Measurements from ENCODE around the gene JADE1. TPM values are rescaled to one million over a fixed set of nuclear protein-coding genes. Genes with fewer than 3 reads are reported as not detected.

The JADE1 gene
- total and polyA plus RNA-seq, 9 of the 15 experiments (the other 6 are each of a cell fraction or from before 2014, with no cell fraction given), result 8.3 to 37.9 (median 24.4) TPM

DNA sequence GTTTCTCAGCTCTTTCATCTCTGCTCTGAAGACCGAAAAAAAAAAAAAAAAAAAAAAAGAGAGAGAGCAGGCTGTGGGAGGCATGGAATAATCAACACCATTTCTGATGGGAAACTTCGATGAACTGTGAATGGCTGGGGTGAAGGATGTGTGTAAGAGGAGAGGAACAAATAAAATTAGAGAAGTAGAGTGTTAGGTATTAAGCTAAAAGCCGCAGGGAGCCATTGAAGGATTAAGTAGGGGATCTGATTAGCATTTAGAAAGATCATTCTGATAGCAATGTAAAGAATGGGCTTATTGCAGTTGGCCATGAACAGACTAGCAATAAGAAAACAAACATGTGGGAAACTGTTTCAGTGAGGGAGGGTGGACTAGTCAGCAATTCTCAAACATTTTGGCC is 33.6 kb upstream of the JADE1 start:
- no peaks in the 10 kb centered on the region for H3K9me1 ChIP-seq (ENCODE audit: control insufficient read depth, insufficient read depth, low read length)
- WGBS (ENCODE audit: insufficient coverage, low coverage, missing lambda C conversion rate), result 11% methylated on average over 3 of the region's 3 CpGs
- H3K4me3 ChIP-seq, result no peak overlapping the region
- no peak for FAIRE-seq
- no peaks in the 10 kb centered on the region for H3K36me3 ChIP-seq (ENCODE audit: control insufficient read depth, insufficient read depth, low read length)
- ChIA-PET POLR2A (interaction anchor here (1.2 to 1.3 kb wide), 2 partner anchors 14 to 36 kb away, joined by 3 read pairs; no protein-coding TSS in a partner anchor), CTCF (ENCODE audit: low intra/inter-chr PET ratio) (no interaction called here)
- H3K27ac ChIP-seq (ENCODE audit: extremely low read depth, low read depth, low read length), result no peak overlapping the region
- H3K4me1 ChIP-seq (replicated peaks in 1 of 2; ENCODE audit: control insufficient read depth in 2 of 2, insufficient read depth in 2 of 2, low read length in 2 of 2), result no peaks in the 10 kb centered on the region
- TF ChIP-seq RB1 (IDR thresholded peaks at IDR 0.05; ENCODE audit: low read depth), result no peak
- no peaks in the 10 kb centered on the region for H3K79me2 ChIP-seq (ENCODE audit: control insufficient read depth, insufficient read depth, low read length)
- in situ Hi-C loops (cut with MboI) (no loop called here), intact Hi-C loops (cut with micrococcal nuclease) (no loop called here)
- no peaks in the 10 kb centered on the region for H3K9me3 ChIP-seq (replicated peaks; ENCODE audit: control insufficient read depth, insufficient read depth, low read depth, low read length)
- no TSS peak for BruUV-seq (replicated peaks)
- ATAC-seq, result no peak
- H3K4me2 ChIP-seq (ENCODE audit: insufficient read depth, low read length), result no peak overlapping the region
- no peak overlapping the region for H2AFZ ChIP-seq (ENCODE audit: low read depth, low read length)
- H3K9ac ChIP-seq (ENCODE audit: insufficient read depth in 1 of 2, low read depth in 2 of 2, low read length in 2 of 2), result no peak overlapping the region
- H4K20me1 ChIP-seq (replicated peaks; ENCODE audit: control insufficient read depth, insufficient read depth, low read length), result no peaks in the 10 kb centered on the region
- DNase-seq (ENCODE audit: extremely low read depth in 1 of 4, low spot score in 3 of 4), result no peak
- H3K27me3 ChIP-seq (ENCODE audit: control insufficient read depth in 2 of 2, insufficient read depth in 2 of 2, low read length in 2 of 2), result no peaks in the 10 kb centered on the region; a peak in 1 of 5 replicates

DNA sequence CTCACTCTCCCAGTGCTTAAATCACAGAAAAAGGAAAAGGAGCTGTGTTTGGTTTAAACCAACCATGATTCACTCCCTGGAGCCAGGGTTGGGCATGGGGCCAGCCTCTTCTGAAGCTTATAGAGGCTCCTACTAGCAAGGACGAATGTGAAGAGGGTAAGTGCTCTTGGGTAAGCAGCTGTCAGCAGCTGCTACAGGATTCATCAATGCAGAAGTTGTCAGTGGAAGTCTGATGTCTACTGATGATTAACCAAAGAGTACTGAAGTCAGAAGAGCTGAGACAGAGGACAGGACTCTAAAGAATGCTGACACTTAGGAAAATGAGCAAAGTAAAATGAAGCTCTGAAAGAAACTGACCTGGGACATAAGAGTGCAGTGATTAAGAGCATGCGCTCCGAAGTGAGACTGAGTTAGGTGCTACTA is 32.7 kb upstream of the JADE1 start:
- Histone ChIP-seq H3K27ac (ENCODE audit: extremely low read depth, low read depth, low read length) (no peak overlapping the region), H3K4me2 (ENCODE audit: insufficient read depth, low read length) (no peak overlapping the region), H3K4me1 (replicated peaks in 1 of 2; ENCODE audit: control insufficient read depth in 2 of 2, insufficient read depth in 2 of 2, low read length in 2 of 2) (no peaks in the 10 kb centered on the region), H3K9me3 (replicated peaks; ENCODE audit: control insufficient read depth, insufficient read depth, low read depth, low read length) (no peaks in the 10 kb centered on the region), H3K79me2 (ENCODE audit: control insufficient read depth, insufficient read depth, low read length) (no peaks in the 10 kb centered on the region), H3K9me1 (ENCODE audit: control insufficient read depth, insufficient read depth, low read length) (no peaks in the 10 kb centered on the region), H3K36me3 (ENCODE audit: control insufficient read depth, insufficient read depth, low read length) (no peaks in the 10 kb centered on the region), H2AFZ (ENCODE audit: low read depth, low read length) (no peak overlapping the region), H3K4me3 (no peak overlapping the region), H4K20me1 (replicated peaks; ENCODE audit: control insufficient read depth, insufficient read depth, low read length) (no peaks in the 10 kb centered on the region), H3K27me3 (ENCODE audit: control insufficient read depth in 2 of 2, insufficient read depth in 2 of 2, low read length in 2 of 2) (no peaks in the 10 kb centered on the region; a peak in 1 of 5 replicates), H3K9ac (ENCODE audit: insufficient read depth in 1 of 2, low read depth in 2 of 2, low read length in 2 of 2) (no peak overlapping the region)
- in situ Hi-C loops (cut with MboI), result no loop called here
- DNase-seq (ENCODE audit: extremely low read depth in 1 of 4, low spot score in 3 of 4), result no peak
- ATAC-seq, result no peak
- intact Hi-C loops (cut with micrococcal nuclease), result no loop called here
- WGBS (ENCODE audit: insufficient coverage, low coverage, missing lambda C conversion rate), result 57% methylated on average over 3 of the region's 3 CpGs
- FAIRE-seq, result peak; percentile 60
- ChIA-PET POLR2A (interaction anchor here (0.6 to 1.2 kb wide), 2 partner anchors 35 to 179 kb away, joined by 3 read pairs; no protein-coding TSS in a partner anchor), CTCF (ENCODE audit: low intra/inter-chr PET ratio) (no interaction called here)
- TF ChIP-seq STAT5B (CRISPR knock-in tag; IDR thresholded peaks at IDR 0.05) (no peak), C11orf30 (IDR thresholded peaks at IDR 0.05; ENCODE audit: low read depth) (peak; percentile 42; the same call in 1 of the 2 replicates), ZNF316 (IDR thresholded peaks at IDR 0.05) (peak; percentile 54), ZNF644 (tag; IDR thresholded peaks at IDR 0.05; ENCODE audit: low read depth) (no peak), ZNF175 (CRISPR knock-in tag; IDR thresholded peaks at IDR 0.05; ENCODE audit: low read depth) (no peak), MEIS2 (IDR thresholded peaks at IDR 0.05; ENCODE audit: partially characterized antibody) (peak; percentile 32), MAFK (IDR thresholded peaks at IDR 0.05; ENCODE audit: low read length) (0 out of 2 replicates have a peak, but pooled peaks have one; percentile 17)
- TF ChIP-seq, protein P1, sequence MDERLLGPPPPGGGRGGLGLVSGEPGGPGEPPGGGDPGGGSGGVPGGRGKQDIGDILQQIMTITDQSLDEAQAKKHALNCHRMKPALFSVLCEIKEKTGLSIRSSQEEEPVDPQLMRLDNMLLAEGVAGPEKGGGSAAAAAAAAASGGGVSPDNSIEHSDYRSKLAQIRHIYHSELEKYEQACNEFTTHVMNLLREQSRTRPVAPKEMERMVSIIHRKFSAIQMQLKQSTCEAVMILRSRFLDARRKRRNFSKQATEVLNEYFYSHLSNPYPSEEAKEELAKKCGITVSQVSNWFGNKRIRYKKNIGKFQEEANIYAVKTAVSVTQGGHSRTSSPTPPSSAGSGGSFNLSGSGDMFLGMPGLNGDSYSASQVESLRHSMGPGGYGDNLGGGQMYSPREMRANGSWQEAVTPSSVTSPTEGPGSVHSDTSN (CRISPR knock-in tag; IDR thresholded peaks at IDR 0.05; ENCODE audit: low read depth), result no peak
- TF ChIP-seq, protein P1 (tag; conservative IDR thresholded peaks at IDR 0.05; ENCODE audit: low read depth), result peak; percentile 46; the same call in 1 of the 2 replicates
- no TSS peak for BruUV-seq (replicated peaks)

Measured in K562 (cell line).